HUES48 (cell line): ENCODE data around the gene TDRKH.

Experiments
- H3K27ac ChIP-seq: one replicate; pipeline ENCODE4 v1.7.0; 2013; ENCODE audit warnings: low read depth, low read length, inconsistent platforms
- H3K27me3 ChIP-seq: 2 replicates; pipeline ENCODE4 v1.6.1; 2013; ENCODE audit warnings: mild to moderate bottlenecking, low read length; ENCODE audit not compliant: control insufficient read depth, insufficient read depth
- H3K36me3 ChIP-seq: 2 replicates; pipeline ENCODE4 v1.6.1; 2013; ENCODE audit warnings: low read length; ENCODE audit not compliant: control insufficient read depth, insufficient read depth
- H3K4me1 ChIP-seq: 2 replicates; pipeline ENCODE4 v1.6.1; 2013; ENCODE audit warnings: mild to moderate bottlenecking, low read length; ENCODE audit not compliant: control insufficient read depth, insufficient read depth
- H3K4me3 ChIP-seq: 2 replicates; pipeline ENCODE4 v1.5.1; 2013; ENCODE audit warnings: mild to moderate bottlenecking, low read depth, low read length
- H3K9ac ChIP-seq: 2 replicates; pipeline ENCODE4 v1.6.1; 2013; ENCODE audit warnings: mild to moderate bottlenecking, low read depth, low read length, moderate library complexity
- H3K9me3 ChIP-seq: 2 replicates; pipeline ENCODE4 v1.6.1; 2013; ENCODE audit warnings: low read length; ENCODE audit not compliant: control insufficient read depth, insufficient read depth

Gene TDRKH

DNA sequence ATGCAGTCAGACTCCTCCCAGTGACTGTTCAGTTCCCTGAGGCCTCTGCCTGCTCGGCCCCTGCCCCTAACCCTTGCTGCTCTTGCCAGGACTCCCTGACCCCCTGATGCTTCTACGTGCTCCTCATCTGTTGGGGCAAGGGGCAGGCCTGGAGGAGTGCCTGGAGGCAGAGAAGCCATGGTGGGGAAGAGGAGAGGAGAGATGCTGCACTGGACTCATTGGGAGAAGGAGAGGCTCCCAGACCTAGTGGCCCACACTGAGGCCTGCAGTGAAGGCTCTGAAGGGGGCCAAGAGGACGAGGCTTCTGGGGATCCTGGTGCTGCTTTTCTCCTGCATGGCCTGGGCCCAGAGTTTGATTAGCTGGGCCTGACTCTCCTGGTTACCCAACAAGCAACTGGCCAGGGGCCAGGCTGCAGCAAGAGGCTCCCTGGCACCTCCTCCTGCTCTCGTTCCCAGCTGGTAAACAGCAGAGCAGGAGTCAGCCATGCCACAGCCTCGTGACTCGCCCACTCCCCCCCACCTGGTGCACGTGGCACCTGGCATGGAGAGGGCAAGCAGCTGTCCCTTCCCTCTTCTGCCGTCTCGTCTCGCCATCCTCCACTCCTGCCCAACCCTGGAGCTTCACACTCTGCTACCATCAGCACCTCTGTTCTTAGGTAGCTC, 42.1 kb upstream of the TDRKH start:
- Histone ChIP-seq H3K27me3 (peaks cover 9% of the 10 kb centered on the region), H3K4me3 (no peak overlapping the region), H3K4me1 (peaks cover 24% of the 10 kb centered on the region), H3K9ac (no peak overlapping the region), H3K27ac (no peak overlapping the region), H3K36me3 (no peaks in the 10 kb centered on the region), H3K9me3 (no peaks in the 10 kb centered on the region)

DNA sequence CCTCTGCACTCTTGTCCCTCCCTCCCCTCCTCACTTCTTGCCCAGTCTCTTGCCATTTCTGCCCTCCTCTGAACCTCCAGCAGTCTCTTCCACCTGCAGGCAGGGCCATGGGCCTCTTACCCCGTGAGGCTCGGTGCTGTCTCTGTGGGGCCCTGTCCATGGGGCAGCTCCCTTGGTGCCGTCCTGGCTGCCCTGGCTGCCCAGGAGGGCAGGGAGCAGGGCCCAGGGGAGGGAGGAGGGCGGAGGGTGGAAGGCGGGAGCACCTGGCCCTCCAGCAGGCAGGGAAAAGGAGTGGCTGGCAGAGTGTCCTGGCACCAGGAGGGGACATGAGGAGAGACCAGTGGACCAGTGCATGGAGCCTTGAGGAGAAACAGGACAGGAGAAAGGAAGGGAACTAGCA, 41.3 kb upstream of the TDRKH start, which contains the start of gene RORC:
RORC (minus strand) TSS at position 198 of the 400 bp plus-strand sequence; CDS start at position 160, 38 bp downstream.
- no peak within 1 kb of the TSS for H3K4me3 ChIP-seq
- H3K4me1 ChIP-seq, result peaks cover 17% of the 10 kb centered on the region
- peaks cover under 1% of the 10 kb centered on the region; the same call in 1 of the 2 replicates for H3K27me3 ChIP-seq
- no peak within 1 kb of the TSS for H3K27ac ChIP-seq
- no peaks in the 10 kb centered on the region for H3K36me3 ChIP-seq
- H3K9me3 ChIP-seq, result no peaks in the 10 kb centered on the region
- no peak within 1 kb of the TSS for H3K9ac ChIP-seq

DNA sequence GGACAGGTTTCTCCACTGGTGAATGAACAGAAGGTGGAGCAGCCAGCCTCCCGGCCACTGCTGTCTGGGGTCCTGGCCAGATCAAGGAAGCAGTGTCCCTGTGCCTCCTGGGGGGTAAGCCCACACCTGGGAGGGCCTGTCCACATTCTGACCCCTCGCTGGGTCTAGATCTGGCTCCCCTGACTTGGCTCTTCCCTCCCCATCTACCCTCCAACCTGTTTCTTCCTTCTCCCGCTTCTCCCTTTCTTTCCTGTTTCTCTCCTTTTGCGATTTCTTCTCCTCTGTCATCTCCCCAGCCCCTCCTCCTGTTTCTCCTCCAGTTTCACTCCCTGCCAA, 40.9 kb upstream of the TDRKH start:
- no peaks in the 10 kb centered on the region for H3K36me3 ChIP-seq
- no peak overlapping the region for H3K9ac ChIP-seq
- no peak overlapping the region for H3K27ac ChIP-seq
- peaks cover 20% of the 10 kb centered on the region for H3K4me1 ChIP-seq
- no peaks in the 10 kb centered on the region for H3K9me3 ChIP-seq
- no peak overlapping the region for H3K4me3 ChIP-seq
- no peaks in the 10 kb centered on the region for H3K27me3 ChIP-seq

DNA sequence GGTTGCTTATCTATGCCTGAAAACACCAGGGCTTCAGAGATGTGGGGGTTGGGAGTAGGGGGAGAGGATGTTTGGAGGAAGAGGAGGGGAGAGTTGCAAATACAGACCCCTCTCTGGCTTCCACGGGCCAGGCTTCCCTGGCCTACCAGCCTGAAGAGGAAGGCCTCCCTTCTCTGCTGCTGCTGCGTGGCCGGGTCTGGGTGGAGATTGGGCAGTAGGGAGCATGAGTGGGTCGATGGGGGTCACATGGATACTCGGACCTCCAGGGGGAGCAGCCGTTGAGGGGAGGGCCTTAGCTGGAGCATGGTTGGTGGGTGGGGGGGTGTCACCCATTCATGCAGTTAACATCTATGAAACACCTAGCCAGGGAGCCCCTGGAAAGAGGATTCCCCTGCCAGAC, 39.8 kb upstream of the TDRKH start:
- H3K27me3 ChIP-seq, result no peaks in the 10 kb centered on the region
- H3K9ac ChIP-seq, result no peak overlapping the region
- no peaks in the 10 kb centered on the region for H3K9me3 ChIP-seq
- H3K27ac ChIP-seq, result no peak overlapping the region
- peaks cover 29% of the 10 kb centered on the region for H3K4me1 ChIP-seq
- no peaks in the 10 kb centered on the region for H3K36me3 ChIP-seq
- H3K4me3 ChIP-seq, result no peak overlapping the region

DNA sequence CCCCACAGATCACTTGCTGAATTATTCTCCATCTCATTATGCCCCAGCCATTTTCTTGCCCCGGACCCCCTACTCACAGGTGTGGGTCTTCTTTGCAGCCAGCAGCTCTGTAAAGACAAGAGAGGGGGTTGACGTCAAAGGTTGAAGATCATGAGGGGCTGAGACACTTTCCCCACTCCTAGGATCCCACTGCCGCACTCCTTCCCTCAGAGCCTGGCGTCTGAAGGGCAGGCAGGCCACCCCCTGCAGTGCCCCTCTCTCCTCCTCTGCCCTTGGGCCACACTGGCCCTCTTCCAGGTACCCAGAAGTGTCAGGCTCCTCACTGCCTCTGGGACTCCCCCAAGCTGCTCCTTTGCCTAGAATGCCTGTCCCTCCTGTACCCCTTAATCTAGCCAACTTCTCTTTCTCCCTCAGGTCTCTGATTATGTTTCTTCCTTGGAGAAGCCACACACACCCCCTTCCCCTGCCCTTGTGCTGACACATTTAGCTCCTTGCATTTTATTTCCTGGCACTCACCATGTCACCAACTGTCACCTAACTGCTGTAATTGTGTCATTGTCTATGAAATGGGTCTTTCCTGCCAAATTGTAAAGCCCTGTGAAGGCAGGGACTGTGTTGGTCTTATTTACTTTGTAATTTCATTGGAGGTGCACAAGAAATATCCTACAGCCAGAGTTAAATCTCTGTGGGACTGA, 39.2 kb upstream of the TDRKH start:
- no peaks in the 10 kb centered on the region for H3K27me3 ChIP-seq
- no peak overlapping the region for H3K27ac ChIP-seq
- no peak overlapping the region for H3K9ac ChIP-seq
- peaks cover 29% of the 10 kb centered on the region for H3K4me1 ChIP-seq
- peak overlapping the region; percentile 45 for H3K4me3 ChIP-seq
- no peaks in the 10 kb centered on the region for H3K36me3 ChIP-seq
- no peaks in the 10 kb centered on the region for H3K9me3 ChIP-seq

DNA sequence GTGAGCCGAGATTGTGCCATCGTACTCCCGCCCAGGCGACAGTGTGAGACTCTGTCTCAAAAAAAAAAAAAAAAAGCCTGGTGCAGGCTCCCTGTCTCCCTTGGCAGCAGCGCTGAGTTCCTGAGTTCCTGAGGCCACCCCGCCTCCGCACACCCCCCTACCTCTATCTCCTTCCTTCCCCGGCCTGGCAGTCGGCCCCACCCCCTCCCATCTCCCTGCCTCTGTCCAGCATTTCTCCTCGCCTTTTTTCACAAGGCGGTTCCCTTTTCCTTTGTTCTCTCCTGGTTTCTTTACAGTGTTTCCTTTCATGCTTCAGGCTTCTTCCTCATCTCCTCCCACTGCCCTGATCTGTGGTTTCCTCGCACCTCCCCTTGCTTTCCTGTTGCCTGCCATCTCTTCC, 38.6 kb upstream of the TDRKH start:
- Histone ChIP-seq H3K27me3 (no peaks in the 10 kb centered on the region), H3K9me3 (no peaks in the 10 kb centered on the region), H3K4me3 (peak overlapping the region; percentile 45), H3K9ac (no peak overlapping the region), H3K4me1 (peaks cover 29% of the 10 kb centered on the region), H3K36me3 (no peaks in the 10 kb centered on the region), H3K27ac (no peak overlapping the region)

DNA sequence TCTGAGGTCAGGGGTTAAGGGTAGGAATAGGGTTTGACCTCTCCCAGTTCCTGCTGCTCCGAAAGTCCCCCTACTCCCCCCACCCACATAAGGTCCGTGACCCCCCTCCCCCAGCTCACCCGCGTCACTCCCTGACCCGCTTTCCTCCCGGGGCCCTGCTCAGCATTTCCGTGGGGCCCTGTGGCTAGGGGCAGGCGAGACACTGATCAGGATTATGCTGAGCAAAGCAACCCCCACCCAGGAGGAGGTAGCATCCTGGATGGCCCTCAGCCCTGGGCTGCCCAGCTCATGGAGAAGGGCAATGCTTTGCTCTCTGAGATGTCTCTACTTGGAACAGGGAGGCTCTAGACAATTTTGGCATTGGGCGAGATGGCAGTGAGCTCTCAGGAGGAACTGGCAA, 37.6 kb upstream of the TDRKH start:
- Histone ChIP-seq H3K36me3 (no peaks in the 10 kb centered on the region), H3K4me3 (no peak overlapping the region), H3K27me3 (no peaks in the 10 kb centered on the region), H3K4me1 (peaks cover 29% of the 10 kb centered on the region), H3K9ac (no peak overlapping the region), H3K27ac (no peak overlapping the region), H3K9me3 (no peaks in the 10 kb centered on the region)

DNA sequence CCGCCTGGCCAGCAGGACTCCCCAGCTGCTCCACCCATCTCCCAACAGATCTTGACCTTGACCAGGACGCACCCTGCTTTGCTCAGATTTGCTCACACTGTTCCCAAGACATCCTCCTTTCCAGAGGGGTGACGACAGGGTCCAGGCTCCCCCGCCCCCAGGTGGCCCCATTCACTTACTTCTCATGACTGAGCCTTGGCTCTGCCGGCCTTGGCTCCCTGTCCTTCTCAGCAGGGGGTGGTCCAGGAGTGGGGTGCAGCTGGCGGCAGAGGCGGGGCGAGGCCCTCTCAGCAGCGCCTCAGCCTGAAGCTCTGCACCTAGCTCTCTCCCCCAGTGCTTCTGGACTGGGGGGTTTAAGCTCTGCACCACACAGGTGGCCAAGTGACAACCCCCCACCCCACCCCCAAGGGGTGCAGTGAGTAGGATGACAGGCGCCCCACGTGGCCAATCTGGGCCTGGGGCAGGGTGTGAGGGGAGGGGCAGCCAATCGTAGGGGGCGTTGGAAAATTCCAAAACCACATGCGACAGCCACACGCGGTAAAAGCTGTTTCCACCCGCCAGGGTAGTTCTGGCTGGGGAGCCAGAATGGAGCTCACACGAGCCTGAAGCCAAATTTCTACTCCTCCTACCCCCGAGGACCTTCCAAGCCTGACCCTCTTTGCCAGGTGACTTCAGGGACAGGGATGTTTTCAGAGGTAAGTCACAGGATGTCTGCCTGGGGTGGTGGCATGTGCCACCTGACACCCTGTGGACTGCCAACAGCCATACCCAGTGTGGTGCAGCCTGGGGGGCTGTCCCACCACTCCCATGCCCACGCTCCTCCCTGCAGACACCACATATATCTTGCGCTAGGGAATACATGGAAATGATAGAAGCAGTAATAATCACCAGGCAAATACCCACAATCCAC, 35.7 kb upstream of the TDRKH start:
- H3K27me3 ChIP-seq, result 0 out of 2 replicates have a peak, but pooled peaks cover 3% of the 10 kb centered on the region
- no peak overlapping the region for H3K4me3 ChIP-seq
- no peak overlapping the region for H3K27ac ChIP-seq
- H3K4me1 ChIP-seq, result peaks cover 30% of the 10 kb centered on the region
- H3K9me3 ChIP-seq, result no peaks in the 10 kb centered on the region
- H3K9ac ChIP-seq, result no peak overlapping the region
- H3K36me3 ChIP-seq, result no peaks in the 10 kb centered on the region

DNA sequence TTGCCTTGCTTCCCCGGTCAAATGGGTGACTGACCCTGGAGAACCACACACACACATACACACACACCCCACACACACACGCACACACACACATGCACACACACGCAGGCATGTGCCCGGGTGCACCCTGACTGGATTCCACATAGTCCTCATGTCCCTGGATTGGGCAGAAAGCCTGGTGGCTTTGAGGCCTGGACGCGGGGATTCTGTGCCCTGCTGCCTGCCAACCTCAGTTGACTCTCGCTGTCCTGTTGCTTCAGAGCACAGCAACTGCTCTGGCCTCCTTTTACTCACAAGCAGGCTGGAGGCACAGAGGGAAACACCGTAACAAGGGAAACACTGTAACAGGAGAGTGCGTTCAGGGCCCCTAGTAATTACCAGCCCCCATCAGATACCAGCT, 34.9 kb upstream of the TDRKH start:
- Histone ChIP-seq H3K9ac (no peak overlapping the region), H3K4me3 (no peak overlapping the region), H3K4me1 (peaks cover 27% of the 10 kb centered on the region), H3K36me3 (no peaks in the 10 kb centered on the region), H3K9me3 (no peaks in the 10 kb centered on the region), H3K27ac (no peak overlapping the region), H3K27me3 (0 out of 2 replicates have a peak, but pooled peaks cover 3% of the 10 kb centered on the region)

DNA sequence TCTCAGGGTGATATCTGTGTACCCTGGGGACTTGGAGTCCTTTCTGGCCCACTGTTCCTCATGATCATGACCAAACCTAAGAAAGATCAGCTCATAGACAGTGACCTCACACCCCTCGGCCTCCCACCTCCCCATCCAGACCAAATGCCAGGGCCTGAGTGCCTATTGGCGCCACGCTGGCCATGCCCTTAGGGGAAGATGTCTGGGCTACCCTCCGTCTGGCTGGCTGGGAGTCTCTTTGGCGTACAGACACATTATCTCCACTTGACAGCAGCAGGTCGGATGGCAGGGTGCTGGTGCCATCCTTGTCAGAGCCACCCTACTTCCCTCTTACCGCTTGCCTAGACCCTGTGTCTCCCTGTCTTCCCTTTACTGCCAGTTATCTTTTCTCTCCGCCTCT, 32.9 kb upstream of the TDRKH start:
- Histone ChIP-seq H3K4me1 (peaks cover 14% of the 10 kb centered on the region), H3K27me3 (0 out of 2 replicates have a peak, but pooled peaks cover 3% of the 10 kb centered on the region), H3K9ac (no peak overlapping the region), H3K36me3 (no peaks in the 10 kb centered on the region), H3K27ac (no peak overlapping the region), H3K9me3 (no peaks in the 10 kb centered on the region), H3K4me3 (no peak overlapping the region)

DNA sequence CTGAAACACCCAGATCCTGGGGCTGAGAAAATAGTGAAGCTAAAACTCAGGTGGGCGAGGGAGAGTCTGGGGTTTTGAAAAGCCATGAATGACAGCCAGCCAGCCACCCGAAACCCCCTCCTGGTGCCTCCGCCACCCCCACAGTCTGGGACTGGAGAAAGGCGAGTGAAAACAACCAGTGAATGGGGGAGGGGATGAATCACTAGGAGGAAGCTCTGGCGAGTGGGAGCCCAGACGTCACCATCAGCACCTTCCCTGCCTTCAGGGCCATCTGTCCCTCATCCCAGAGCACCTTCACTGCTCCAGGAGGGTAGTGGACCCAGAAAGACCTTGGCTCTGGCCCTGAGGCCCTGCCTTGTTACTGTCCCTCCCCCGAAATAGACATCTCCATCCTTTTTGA, 32.1 kb upstream of the TDRKH start:
- Histone ChIP-seq H3K36me3 (no peaks in the 10 kb centered on the region), H3K27ac (no peak overlapping the region), H3K27me3 (0 out of 2 replicates have a peak, but pooled peaks cover 3% of the 10 kb centered on the region), H3K4me1 (peaks cover 14% of the 10 kb centered on the region), H3K9ac (no peak overlapping the region), H3K4me3 (no peak overlapping the region), H3K9me3 (no peaks in the 10 kb centered on the region)
